NB4 (cell line): ENCODE measurements around the gene PRAMEF10.
"Not testable (repeated sequence)": the region's sequence is repeated elsewhere in the genome, so short reads cannot be mapped to it uniquely, and the experiment has no call there.

Source experiments
- CTCF ChIP-seq: IDR thresholded peaks from one replicate; pipeline ENCODE4 v1.5.1; 2012; ENCODE audit warnings: low read depth, low read length
- MAX ChIP-seq: IDR thresholded peaks from 2 replicates; pipeline ENCODE4 v1.6.1; 2011; ENCODE audit warnings: low read depth, low read length
- POLR2A ChIP-seq: IDR thresholded peaks from 2 replicates; pipeline ENCODE4 v1.6.1; 2011; ENCODE audit warnings: mild to moderate bottlenecking; ENCODE audit not compliant: insufficient read length; ENCODE audit errors: extremely low read depth

- TF ChIP-seq POLR2A, CTCF, MAX: not testable (repeated sequence)
Observed at GRCh38 chr1:12856786-12857185, 41.3 kb downstream of the PRAMEF10 start, which contains the start of gene PRAMEF2.
